ENCODE results near the gene CSH1.
"Not testable (repeated sequence)": the region's sequence is repeated elsewhere in the genome, so short reads cannot be mapped to it uniquely, and the experiment has no call there.

CSH1 gene

DNA sequence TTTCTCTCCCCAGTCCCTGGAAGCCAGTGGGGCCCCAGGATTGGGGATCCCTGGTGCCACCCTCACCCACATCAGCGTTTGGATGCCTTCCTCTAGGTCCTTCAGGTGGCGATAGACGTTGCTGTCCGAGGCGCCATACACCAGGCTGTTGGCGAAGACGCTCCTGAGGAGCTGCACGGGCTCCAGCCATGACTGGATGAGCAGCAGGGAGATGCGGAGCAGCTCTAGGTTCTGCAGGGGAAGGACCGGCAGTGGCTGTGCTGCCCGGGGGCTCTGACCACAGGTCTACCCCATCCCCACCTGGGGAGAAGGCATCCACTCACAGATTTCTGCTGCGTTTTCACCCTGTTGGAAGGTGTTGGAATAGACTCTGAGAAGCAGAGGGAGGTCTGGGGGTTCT lies 15.7 kb downstream of the CSH1 start:
- TF ChIP-seq, protein P1, sequence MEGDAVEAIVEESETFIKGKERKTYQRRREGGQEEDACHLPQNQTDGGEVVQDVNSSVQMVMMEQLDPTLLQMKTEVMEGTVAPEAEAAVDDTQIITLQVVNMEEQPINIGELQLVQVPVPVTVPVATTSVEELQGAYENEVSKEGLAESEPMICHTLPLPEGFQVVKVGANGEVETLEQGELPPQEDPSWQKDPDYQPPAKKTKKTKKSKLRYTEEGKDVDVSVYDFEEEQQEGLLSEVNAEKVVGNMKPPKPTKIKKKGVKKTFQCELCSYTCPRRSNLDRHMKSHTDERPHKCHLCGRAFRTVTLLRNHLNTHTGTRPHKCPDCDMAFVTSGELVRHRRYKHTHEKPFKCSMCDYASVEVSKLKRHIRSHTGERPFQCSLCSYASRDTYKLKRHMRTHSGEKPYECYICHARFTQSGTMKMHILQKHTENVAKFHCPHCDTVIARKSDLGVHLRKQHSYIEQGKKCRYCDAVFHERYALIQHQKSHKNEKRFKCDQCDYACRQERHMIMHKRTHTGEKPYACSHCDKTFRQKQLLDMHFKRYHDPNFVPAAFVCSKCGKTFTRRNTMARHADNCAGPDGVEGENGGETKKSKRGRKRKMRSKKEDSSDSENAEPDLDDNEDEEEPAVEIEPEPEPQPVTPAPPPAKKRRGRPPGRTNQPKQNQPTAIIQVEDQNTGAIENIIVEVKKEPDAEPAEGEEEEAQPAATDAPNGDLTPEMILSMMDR (IDR thresholded peaks at IDR 0.05; ENCODE audit: borderline replicate concordance, extremely low read depth, low read length, poor library complexity, severe bottlenecking): no peak
- no peak for TF ChIP-seq EZH2 (IDR thresholded peaks at IDR 0.05; ENCODE audit: borderline replicate concordance, low read depth, low read length, severe bottlenecking)
- no peak for ATAC-seq (ENCODE audit: insufficient read depth, low read depth)
- no peaks in the 10 kb centered on the region for H3K4me1 ChIP-seq (ENCODE audit: insufficient read depth, low read length)
- no peak overlapping the region for H3K4me3 ChIP-seq (ENCODE audit: low read depth in 1 of 2, low read length in 2 of 2)
- H3K27ac ChIP-seq (ENCODE audit: low read length): no peak overlapping the region
- no peaks in the 10 kb centered on the region for H3K79me2 ChIP-seq (ENCODE audit: insufficient read depth, low read length)
- DNase-seq: no peak
- no peaks in the 10 kb centered on the region for H3K9me3 ChIP-seq (ENCODE audit: insufficient read depth, low read length, severe bottlenecking)
- H3K36me3 ChIP-seq (ENCODE audit: insufficient read depth, low read length): no peaks in the 10 kb centered on the region
- no peak overlapping the region for H3K4me2 ChIP-seq (ENCODE audit: insufficient read depth, low read length)
- H4K20me1 ChIP-seq (ENCODE audit: insufficient read depth, low read length): no peaks in the 10 kb centered on the region
- H3K9ac ChIP-seq (ENCODE audit: low read depth, low read length): no peak overlapping the region
- no peaks in the 10 kb centered on the region for H3K27me3 ChIP-seq (ENCODE audit: insufficient read depth, low read length, poor library complexity)
- H2AFZ ChIP-seq (ENCODE audit: low read depth, low read length): no peak overlapping the region

DNA sequence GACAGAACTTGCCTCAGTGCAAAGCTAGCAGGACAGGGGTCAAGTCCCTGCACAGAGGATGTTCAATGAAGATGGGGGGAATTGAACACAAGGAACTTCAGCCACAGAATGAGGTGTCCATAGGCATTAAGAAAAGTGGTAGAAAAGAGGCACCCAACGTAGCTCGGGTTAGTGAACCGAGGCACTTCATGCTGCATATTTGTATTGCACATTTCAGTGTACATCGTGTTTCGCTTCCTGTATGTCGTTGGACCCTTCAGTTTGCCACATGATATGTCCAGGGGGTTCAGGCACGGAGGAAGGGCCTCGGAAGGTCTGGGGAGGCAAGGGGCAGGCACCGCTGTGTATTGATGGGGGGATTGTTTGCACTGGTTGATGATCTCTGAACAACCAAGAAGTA lies 18.0 kb downstream of the CSH1 start:
- not testable (repeated sequence) for H3K9me3 ChIP-seq (ENCODE audit: insufficient read depth, low read length, severe bottlenecking); DNase-seq; H2AFZ ChIP-seq (ENCODE audit: low read depth, low read length); H3K79me2 ChIP-seq (ENCODE audit: insufficient read depth, low read length); H3K36me3 ChIP-seq (ENCODE audit: insufficient read depth, low read length); H3K4me1 ChIP-seq (ENCODE audit: insufficient read depth, low read length); H3K4me2 ChIP-seq (ENCODE audit: insufficient read depth, low read length); H4K20me1 ChIP-seq (ENCODE audit: insufficient read depth, low read length); ATAC-seq (ENCODE audit: insufficient read depth, low read depth); H3K27me3 ChIP-seq (ENCODE audit: insufficient read depth, low read length, poor library complexity); H3K9ac ChIP-seq (ENCODE audit: low read depth, low read length); H3K4me3 ChIP-seq (ENCODE audit: low read depth in 1 of 2, low read length in 2 of 2); H3K27ac ChIP-seq (ENCODE audit: low read length)

DNA sequence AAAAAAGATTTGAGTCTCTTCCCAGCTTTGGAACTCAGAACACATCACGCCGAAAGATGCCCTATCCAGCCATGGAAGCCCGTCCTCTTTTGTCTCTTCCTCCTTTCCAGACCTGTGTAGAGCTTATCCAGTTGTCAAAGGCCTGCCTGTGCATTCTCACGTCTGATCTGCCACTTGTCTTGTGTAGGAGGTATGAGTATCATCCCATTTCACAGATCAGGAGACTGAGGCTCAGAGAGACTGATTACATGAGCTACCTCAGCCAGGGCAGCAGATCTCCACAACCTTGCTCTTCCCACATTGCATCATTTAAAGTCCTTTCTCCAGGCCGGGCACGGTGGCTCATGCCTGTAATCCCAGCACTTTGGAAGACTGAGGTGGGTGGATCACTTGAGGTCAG lies 21.7 kb downstream of the CSH1 start:
- H3K4me3 ChIP-seq (ENCODE audit: low read depth in 1 of 2, low read length in 2 of 2); H3K36me3 ChIP-seq (ENCODE audit: insufficient read depth, low read length); H3K27me3 ChIP-seq (ENCODE audit: insufficient read depth, low read length, poor library complexity); H3K4me2 ChIP-seq (ENCODE audit: insufficient read depth, low read length); H4K20me1 ChIP-seq (ENCODE audit: insufficient read depth, low read length); H3K9me3 ChIP-seq (ENCODE audit: insufficient read depth, low read length, severe bottlenecking); ATAC-seq (ENCODE audit: insufficient read depth, low read depth); DNase-seq; H3K4me1 ChIP-seq (ENCODE audit: insufficient read depth, low read length); H3K9ac ChIP-seq (ENCODE audit: low read depth, low read length); H2AFZ ChIP-seq (ENCODE audit: low read depth, low read length); H3K27ac ChIP-seq (ENCODE audit: low read length); H3K79me2 ChIP-seq (ENCODE audit: insufficient read depth, low read length): not testable (repeated sequence)

DNA sequence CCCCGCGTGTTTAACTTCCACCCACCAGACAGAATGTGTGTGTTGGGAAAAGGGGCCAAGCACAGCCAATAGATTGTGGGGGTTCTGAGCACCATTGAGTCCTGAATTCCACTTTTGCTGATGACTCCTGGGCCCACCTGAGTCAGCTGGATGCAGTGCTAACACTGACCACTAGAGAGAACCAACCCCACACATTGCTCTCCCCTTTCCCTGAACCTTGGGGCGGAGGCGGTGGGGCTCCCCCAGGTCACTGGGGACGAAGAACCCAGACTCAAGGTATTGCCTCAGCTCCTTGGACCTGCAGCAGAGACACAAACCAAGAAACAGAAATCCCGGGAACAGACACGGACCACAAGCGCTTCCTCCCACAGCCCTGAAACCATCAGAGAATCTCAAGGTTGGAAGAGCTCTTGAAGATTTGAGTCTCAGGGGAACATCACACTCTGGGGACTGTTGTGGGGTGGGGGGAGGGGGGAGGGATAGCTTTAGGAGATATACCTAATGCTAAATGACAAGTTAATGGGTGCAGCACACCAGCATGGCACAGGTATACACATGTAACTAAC lies 22.2 kb downstream of the CSH1 start:
- H3K9me3 ChIP-seq (ENCODE audit: insufficient read depth, low read length, severe bottlenecking); H3K9ac ChIP-seq (ENCODE audit: low read depth, low read length); H3K79me2 ChIP-seq (ENCODE audit: insufficient read depth, low read length); H3K36me3 ChIP-seq (ENCODE audit: insufficient read depth, low read length); H3K27me3 ChIP-seq (ENCODE audit: insufficient read depth, low read length, poor library complexity); H3K4me3 ChIP-seq (ENCODE audit: low read depth in 1 of 2, low read length in 2 of 2); H2AFZ ChIP-seq (ENCODE audit: low read depth, low read length); H3K27ac ChIP-seq (ENCODE audit: low read length); H3K4me1 ChIP-seq (ENCODE audit: insufficient read depth, low read length); DNase-seq; H3K4me2 ChIP-seq (ENCODE audit: insufficient read depth, low read length); H4K20me1 ChIP-seq (ENCODE audit: insufficient read depth, low read length): not testable (repeated sequence)
- peak; percentile 45; the same call in 1 of the 3 replicates for ATAC-seq (ENCODE audit: insufficient read depth, low read depth)

DNA sequence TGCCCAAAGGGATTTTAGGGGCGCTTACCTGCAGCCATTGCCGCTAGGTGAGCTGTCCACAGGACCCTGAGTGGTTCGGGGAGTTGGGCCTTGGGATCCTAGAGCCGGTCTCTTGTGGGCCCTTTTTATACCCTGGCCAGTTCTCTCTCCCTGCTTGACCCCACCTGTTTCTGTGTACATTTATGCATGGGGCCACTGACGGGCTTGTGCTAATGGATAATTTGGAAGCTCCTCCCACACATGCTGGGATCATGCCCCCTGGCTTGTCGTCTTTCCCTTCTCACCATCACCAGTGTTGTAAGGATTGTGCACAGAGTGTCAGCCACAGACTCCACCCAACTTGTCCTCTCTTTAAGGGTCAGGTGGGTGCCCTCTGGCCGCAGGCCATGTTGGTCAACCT lies 22.8 kb downstream of the CSH1 start, which contains the start of gene CSH2:
Gene CSH2 (minus strand): TSS at position 101 of the 400 bp plus-strand sequence. CDS start 63 bp downstream, at position 38.
- not testable (repeated sequence) for H3K79me2 ChIP-seq (ENCODE audit: insufficient read depth, low read length); H3K9ac ChIP-seq (ENCODE audit: low read depth, low read length); H3K4me3 ChIP-seq (ENCODE audit: low read depth in 1 of 2, low read length in 2 of 2); H2AFZ ChIP-seq (ENCODE audit: low read depth, low read length); H3K9me3 ChIP-seq (ENCODE audit: insufficient read depth, low read length, severe bottlenecking); DNase-seq; H3K36me3 ChIP-seq (ENCODE audit: insufficient read depth, low read length); H3K4me2 ChIP-seq (ENCODE audit: insufficient read depth, low read length); H3K27ac ChIP-seq (ENCODE audit: low read length); H3K4me1 ChIP-seq (ENCODE audit: insufficient read depth, low read length); H3K27me3 ChIP-seq (ENCODE audit: insufficient read depth, low read length, poor library complexity); H4K20me1 ChIP-seq (ENCODE audit: insufficient read depth, low read length); ATAC-seq (ENCODE audit: insufficient read depth, low read depth)

DNA sequence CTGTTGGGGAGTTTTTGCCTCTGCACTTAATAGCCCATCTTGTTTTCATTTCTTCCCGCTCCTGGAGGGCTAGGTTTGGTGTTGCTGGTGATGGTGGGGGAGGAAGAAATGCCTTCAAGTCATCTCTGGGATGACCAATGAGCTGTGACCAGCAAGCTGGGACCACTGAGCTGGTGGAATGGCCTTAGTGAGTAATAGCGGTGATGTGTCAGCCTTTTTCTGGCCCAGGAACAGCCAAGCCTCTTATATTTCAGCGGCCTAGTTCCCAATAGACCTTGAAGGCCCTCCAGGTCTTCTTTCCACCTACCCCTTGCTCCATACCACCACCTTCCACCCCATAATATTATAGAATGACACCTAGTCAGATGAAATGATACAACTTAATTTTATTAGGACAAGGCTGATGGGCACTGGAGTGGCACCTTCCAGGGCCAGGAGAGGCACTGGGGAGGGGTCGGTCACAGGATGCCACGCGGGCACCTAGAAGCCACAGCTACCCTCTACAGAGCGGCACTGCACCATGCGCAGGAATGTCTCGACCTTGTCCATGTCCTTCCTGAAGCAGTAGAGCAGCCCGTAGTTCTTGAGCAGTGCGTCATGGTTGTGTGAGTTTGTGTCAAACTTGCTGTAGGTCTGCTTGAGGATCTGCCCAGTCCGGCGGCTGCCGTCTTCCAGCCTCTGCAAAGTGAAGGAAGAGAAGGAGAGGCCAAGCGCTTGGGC lies 24.6 kb downstream of the CSH1 start:
- not testable (repeated sequence) for H3K27ac ChIP-seq (ENCODE audit: low read length); H3K4me2 ChIP-seq (ENCODE audit: insufficient read depth, low read length); ATAC-seq (ENCODE audit: insufficient read depth, low read depth)

DNA sequence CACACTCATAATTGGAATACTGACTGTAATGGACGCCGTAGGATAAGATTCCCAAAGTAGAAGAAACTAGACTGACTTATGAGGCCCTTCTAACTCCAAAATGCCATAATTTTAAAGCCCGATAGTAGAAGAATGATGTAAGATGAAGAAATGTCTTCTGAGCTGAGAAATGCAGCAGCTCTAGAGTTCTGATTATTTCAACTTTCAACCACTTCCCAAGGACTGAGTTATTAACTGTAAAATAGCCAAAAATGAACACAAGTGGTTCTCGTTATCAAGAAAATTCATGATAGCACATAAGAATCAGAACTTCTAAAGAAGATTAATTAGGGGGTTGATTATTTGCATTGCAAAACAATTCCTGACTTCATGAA lies 26.1 kb downstream of the CSH1 start:
- not testable (repeated sequence) for H3K9me3 ChIP-seq (ENCODE audit: insufficient read depth, low read length, severe bottlenecking); H3K4me3 ChIP-seq (ENCODE audit: low read depth in 1 of 2, low read length in 2 of 2); H4K20me1 ChIP-seq (ENCODE audit: insufficient read depth, low read length); DNase-seq; H3K9ac ChIP-seq (ENCODE audit: low read depth, low read length); ATAC-seq (ENCODE audit: insufficient read depth, low read depth); H3K4me1 ChIP-seq (ENCODE audit: insufficient read depth, low read length); H3K27me3 ChIP-seq (ENCODE audit: insufficient read depth, low read length, poor library complexity); H3K36me3 ChIP-seq (ENCODE audit: insufficient read depth, low read length); H2AFZ ChIP-seq (ENCODE audit: low read depth, low read length); H3K27ac ChIP-seq (ENCODE audit: low read length); H3K79me2 ChIP-seq (ENCODE audit: insufficient read depth, low read length); H3K4me2 ChIP-seq (ENCODE audit: insufficient read depth, low read length)

More for the DNA sequence above, 24.6 kb downstream of the CSH1 start:
- H3K9ac ChIP-seq (ENCODE audit: low read depth, low read length); H3K4me1 ChIP-seq (ENCODE audit: insufficient read depth, low read length); H2AFZ ChIP-seq (ENCODE audit: low read depth, low read length); H4K20me1 ChIP-seq (ENCODE audit: insufficient read depth, low read length); DNase-seq; H3K36me3 ChIP-seq (ENCODE audit: insufficient read depth, low read length); H3K79me2 ChIP-seq (ENCODE audit: insufficient read depth, low read length); H3K4me3 ChIP-seq (ENCODE audit: low read depth in 1 of 2, low read length in 2 of 2); H3K27me3 ChIP-seq (ENCODE audit: insufficient read depth, low read length, poor library complexity); H3K9me3 ChIP-seq (ENCODE audit: insufficient read depth, low read length, severe bottlenecking): not testable (repeated sequence)

Data from DND-41 (cell line).